HepG2 (cell line): ENCODE data around the gene ATF6. TPM values are rescaled to one million over a fixed set of nuclear protein-coding genes. Genes with fewer than 3 reads are reported as not detected.
A peak's percentile ranks its signal among the peaks of the same experiment; 100 is the strongest.

Experiments used
- ATAC-seq: fragments of 200-7000 bp; cut with Tn5 transposase; 3 replicates; pipeline ENCODE4 v1.9.1; 2020; ENCODE audit warnings: mild to moderate bottlenecking, moderate library complexity
- BruUV-seq: library from RNA; stranded (reverse); fragments of 400-500 nt; replicated peaks from 2 replicates; lab custom pipeline; 2021; lab: Mats Ljungman, UMichigan
- CTCF ChIA-PET: fragments of 300-600 bp; formaldehyde crosslinking; extraction: SDS; loops from one replicate; lab custom pipeline; 2021; ENCODE audit warnings: low total read pairs, inconsistent platforms, low intra/inter-chr PET ratio; lab: Yijun Ruan, JAX
- POLR2A ChIA-PET: fragments of 350-600 bp; sonication (Branson Sonifier 250); formaldehyde crosslinking; loops from one replicate; lab custom pipeline; 2020; ENCODE audit warnings: antibody characterized with exemption, inconsistent platforms; lab: Yijun Ruan, JAX
- DNase-seq: peaks from one replicate; pipeline ENCODE4 v3.0.0-alpha.2; 2015; ENCODE audit warnings: low spot score
- FAIRE-seq: peaks from 3 replicates; lab custom pipeline; 2011; peaks lifted over from hg19 to GRCh38; lab: Jason Lieb, UNC
- H2AFZ ChIP-seq: one replicate; pipeline ENCODE4 v1.6.1; 2011; ENCODE audit warnings: low read length, inconsistent platforms
- H3K27ac ChIP-seq: fragments of 300-600 bp; 3 replicates; pipeline ENCODE4 v1.8.0; 2011; ENCODE audit warnings: mixed run types, mild to moderate bottlenecking, mixed read lengths, low read length, inconsistent platforms; ENCODE audit not compliant: insufficient read depth; ENCODE audit errors: extremely low read length
- H3K27me3 ChIP-seq, 2 experiments: fragments of 200-600 bp in 1 of 2; 2 replicates in 1 of 2; 3 replicates in 1 of 2; pipeline versions ENCODE4 v1.6.0 to v1.8.0; 2011; ENCODE audit warnings: low read length in 2 of 2, mild to moderate bottlenecking in 2 of 2, moderate library complexity in 2 of 2, inconsistent platforms in 1 of 2; ENCODE audit not compliant: insufficient read depth in 2 of 2, control insufficient read depth in 1 of 2
- H3K36me3 ChIP-seq, 2 experiments: fragments of 200-600 bp in 1 of 2; replicated peaks in 1 of 2; 2 replicates in 1 of 2; 3 replicates in 1 of 2; pipeline versions ENCODE4 v1.5.1 to v1.8.0; 2011; ENCODE audit warnings: low read length in 2 of 2, inconsistent platforms in 1 of 2; ENCODE audit not compliant: insufficient read depth in 2 of 2, control insufficient read depth in 1 of 2
- H3K4me1 ChIP-seq: 2 replicates; pipeline ENCODE4 v1.5.1; 2012; ENCODE audit warnings: low read length, inconsistent platforms; ENCODE audit not compliant: insufficient read depth
- H3K4me2 ChIP-seq: 2 replicates; pipeline ENCODE4 v1.6.0; 2011; ENCODE audit warnings: low read depth, low read length, inconsistent platforms
- H3K4me3 ChIP-seq, 3 experiments: fragments of 200-600 bp in 1 of 3; sonication (generic), shearing (Covaris generic) in 1 of 3; replicated peaks in 1 of 3; 2 replicates each; pipeline ENCODE4 v1.5.1; 2011 to 2016; ENCODE audit warnings: low read length in 3 of 3, inconsistent platforms in 2 of 3, low read depth in 2 of 3, mild to moderate bottlenecking in 2 of 3, control low read depth in 1 of 3, mixed read lengths in 1 of 3; ENCODE audit not compliant: insufficient read depth in 1 of 3
- H3K79me2 ChIP-seq: one replicate; pipeline ENCODE4 v1.6.1; 2011; ENCODE audit warnings: low read length, inconsistent platforms; ENCODE audit not compliant: insufficient read depth
- H3K9ac ChIP-seq: 2 replicates; pipeline ENCODE4 v1.6.0; 2011; ENCODE audit warnings: mild to moderate bottlenecking, low read depth, low read length, inconsistent platforms; ENCODE audit not compliant: insufficient read depth
- H3K9me3 ChIP-seq: 2 replicates; pipeline ENCODE4 v1.5.1; 2012; ENCODE audit warnings: mild to moderate bottlenecking, low read length
- H4K20me1 ChIP-seq: 2 replicates; pipeline ENCODE4 v1.6.0; 2011; ENCODE audit warnings: inconsistent platforms, mild to moderate bottlenecking, low read length, moderate library complexity; ENCODE audit not compliant: insufficient read depth
- BCLAF1 ChIP-seq: fragments of 450-650 bp; IDR thresholded peaks from 2 replicates; pipeline ENCODE4 v1.6.1; 2017; ENCODE audit warnings: mild to moderate bottlenecking
- HDAC6 ChIP-seq: fragments of 200-600 bp; sonication (generic); IDR thresholded peaks from 2 replicates; pipeline ENCODE4 v1.7.0; 2017; ENCODE audit warnings: mild to moderate bottlenecking, antibody characterized with exemption, low read length, low read depth
- HNRNPUL1 ChIP-seq: fragments of 200-400 bp; formaldehyde crosslinking; IDR thresholded peaks from 2 replicates; pipeline ENCODE4 v1.6.1; 2017; ENCODE audit warnings: low read depth, mild to moderate bottlenecking, low read length, moderate library complexity
- IRF1 ChIP-seq: sonication (generic); formaldehyde crosslinking; IDR thresholded peaks from 2 replicates; pipeline ENCODE4 v1.4.0; 2020; ENCODE audit warnings: low read depth, mild to moderate bottlenecking, missing genetic modification reagents
- MED1 ChIP-seq: sonication (generic); formaldehyde crosslinking; IDR thresholded peaks from 2 replicates; pipeline ENCODE4 v1.4.0; 2020; ENCODE audit warnings: missing genetic modification reagents
- ZNF224 ChIP-seq: sonication (generic); formaldehyde crosslinking; IDR thresholded peaks from 2 replicates; pipeline ENCODE4 v1.5.0; 2020; ENCODE audit warnings: mild to moderate bottlenecking, missing genetic modification reagents
- ZNF451 ChIP-seq: sonication (generic); formaldehyde crosslinking; IDR thresholded peaks from 2 replicates; pipeline ENCODE4 v1.5.0; 2020; ENCODE audit warnings: mild to moderate bottlenecking, missing genetic modification reagents
- ZNF557 ChIP-seq: sonication (generic); formaldehyde crosslinking; IDR thresholded peaks from 2 replicates; pipeline ENCODE4 v1.4.0; 2020; ENCODE audit warnings: missing genetic modification reagents
- ZNF766 ChIP-seq: sonication (generic); formaldehyde crosslinking; IDR thresholded peaks from 2 replicates; pipeline ENCODE4 v1.5.0; 2020; ENCODE audit warnings: missing genetic modification reagents, borderline replicate concordance
- ZNF775 ChIP-seq: sonication (generic); formaldehyde crosslinking; IDR thresholded peaks from 2 replicates; pipeline ENCODE4 v1.4.0; 2020; ENCODE audit warnings: missing genetic modification reagents, mild to moderate bottlenecking, moderate library complexity, borderline replicate concordance
- WGBS: methylation state at CpG from one replicate; pipeline ENCODE4 v1.1.6; 2017; ENCODE audit warnings: low lambda C conversion rate; 5-methylcytosine and 5-hydroxymethylcytosine counted together
- in situ Hi-C: cut with HindIII; loops from 2 replicates; pipeline ENCODE4 v1.10.0; 2017; ENCODE audit warnings: low pct_unique_long_range_greater_than_20kb; ENCODE audit not compliant: extremely low pct_ligation_motif_present
- intact Hi-C: fragments of 100-400 bp; cut with micrococcal nuclease; formaldehyde crosslinking; loops from one replicate; pipeline ENCODE4 v1.10.0; 2022; ENCODE audit not compliant: unreplicated experiment
- polyA plus RNA-seq, 8 experiments: library from polyadenylated mRNA; depleted of rRNA in 3 of 8; stranded (reverse) in 7 of 8; unstranded in 1 of 8; fragments of >200 nt; fragmentation: Illumina TruSeq in 4 of 8; extraction: Trizol in 4 of 8; gene quantifications; 2 replicates each; pipeline versions ENCODE4 v1.2.1 to v1.2.3, GENCODE V29; 2011 to 2016; ENCODE audit warnings: low read depth in 4 of 8, missing spikeins in 1 of 8, mixed read lengths in 1 of 8; ENCODE audit not compliant: insufficient read depth in 1 of 8
- total RNA-seq, 5 experiments: library from RNA; depleted of rRNA; stranded (reverse); fragments of >200 nt; fragmentation: Illumina TruSeq; extraction: Trizol; gene quantifications; 2 replicates each; pipeline ENCODE4 v1.2.3, GENCODE V29; 2016; ENCODE audit warnings: low read depth in 1 of 5

The ATF6 gene
- total and polyA plus RNA-seq, 2 of the 13 experiments (the other 11 are each of a cell fraction or from before 2014, with no cell fraction given): 13.2 to 14.5 TPM

GRCh38 chr1:161985301-161985822, 219.2 kb downstream of the ATF6 start:
- Histone ChIP-seq H3K4me1 (no peaks in the 10 kb centered on the region), H3K27ac (no peak overlapping the region), H3K9ac (no peak overlapping the region), H3K4me3 (no peak overlapping the region), H3K27me3 (peaks cover 0 to 37% of the 10 kb centered on the region in 2 experiments; a peak in 4 of 5 replicates), H4K20me1 (no peaks in the 10 kb centered on the region), H3K79me2 (no peaks in the 10 kb centered on the region), H3K9me3 (no peaks in the 10 kb centered on the region), H3K36me3 (no peaks in the 10 kb centered on the region), H2AFZ (no peak overlapping the region), H3K4me2 (no peak overlapping the region)
- no peak for TF ChIP-seq BCLAF1
- no peak for TF ChIP-seq ZNF451 (CRISPR knock-in tag)
- no peak for TF ChIP-seq ZNF557 (CRISPR knock-in tag)
- TF ChIP-seq ZNF775 (CRISPR knock-in tag): no peak
- no peak for TF ChIP-seq ZNF766 (CRISPR knock-in tag)
- no peak for TF ChIP-seq MED1
- no peak for TF ChIP-seq HDAC6
- no peak for TF ChIP-seq HNRNPUL1
- no peak for TF ChIP-seq IRF1 (CRISPR knock-in tag)
- no peak for TF ChIP-seq ZNF224
- no peak for FAIRE-seq
- in situ Hi-C loops (no loop called here), intact Hi-C loops (no loop called here)
- WGBS: 1% methylated on average over 4 of the region's 5 CpGs
- peak; percentile 37; the same call in 1 of the 3 replicates for ATAC-seq
- CTCF ChIA-PET: no interaction called here
- DNase-seq: no peak
- POLR2A ChIA-PET: no interaction called here
- no TSS peak for BruUV-seq
